Measurements from ENCODE around the gene THAP11. TPM values are rescaled to one million over a fixed set of nuclear protein-coding genes. Genes with fewer than 3 reads are reported as not detected.

The THAP11 gene
- total and polyA plus RNA-seq, 2 of the 13 experiments (the other 11 are each of a cell fraction or from before 2014, with no cell fraction given), result 44.2 to 53.4 TPM

- TF ChIP-seq CC2D1A (CRISPR knock-in tag; IDR thresholded peaks at IDR 0.05) (no peak), CBX2 (IDR thresholded peaks at IDR 0.05; ENCODE audit: low read depth, low read length) (no peak), CBX2 (CRISPR knock-in tag; IDR thresholded peaks at IDR 0.05; ENCODE audit: low read depth) (no peak), ARNT2 (CRISPR knock-in tag; IDR thresholded peaks at IDR 0.05; ENCODE audit: low read depth) (peak; percentile 91), ZNF20 (CRISPR knock-in tag; IDR thresholded peaks at IDR 0.05) (no peak), ZBTB1 (CRISPR knock-in tag; IDR thresholded peaks at IDR 0.05; ENCODE audit: borderline replicate concordance) (no peak), RFX3 (CRISPR knock-in tag; IDR thresholded peaks at IDR 0.05) (no peak; the same call in 1 of the 2 replicates), DRAP1 (CRISPR knock-in tag; IDR thresholded peaks at IDR 0.05) (peak; percentile 51; the same call in 1 of the 2 replicates), CBX1 (IDR thresholded peaks at IDR 0.05; ENCODE audit: low read depth) (peak; percentile 85), NFRKB (IDR thresholded peaks at IDR 0.05) (no peak), ZNF776 (CRISPR knock-in tag; IDR thresholded peaks at IDR 0.05) (peak; percentile 84; the same call in 1 of the 2 replicates), RAD51 (IDR thresholded peaks at IDR 0.05; ENCODE audit: borderline replicate concordance) (no peak), ZSCAN20 (CRISPR knock-in tag; IDR thresholded peaks at IDR 0.05; ENCODE audit: borderline replicate concordance) (peak; percentile 68; the same call in 1 of the 2 replicates), ZNF574 (CRISPR knock-in tag; IDR thresholded peaks at IDR 0.05) (peak; percentile 94), KDM4B (CRISPR knock-in tag; IDR thresholded peaks at IDR 0.05) (peak; percentile 85; the same call in 1 of the 2 replicates), ZZZ3 (CRISPR knock-in tag; IDR thresholded peaks at IDR 0.05; ENCODE audit: borderline replicate concordance) (no peak), PHF20 (CRISPR knock-in tag; IDR thresholded peaks at IDR 0.05) (peak; percentile 96), ZNF878 (CRISPR knock-in tag; IDR thresholded peaks at IDR 0.05) (no peak), SP1 (IDR thresholded peaks at IDR 0.05) (no peak), SP1 (CRISPR knock-in tag; IDR thresholded peaks at IDR 0.05) (peak; percentile 92), NFYC (CRISPR knock-in tag; IDR thresholded peaks at IDR 0.05) (peak; percentile 54), ZNF639 (CRISPR knock-in tag; conservative IDR thresholded peaks at IDR 0.05) (peak; percentile 86), TOE1 (CRISPR knock-in tag; IDR thresholded peaks at IDR 0.05) (no peak), NONO (IDR thresholded peaks at IDR 0.05) (no peak), NONO (CRISPR knock-in tag; conservative IDR thresholded peaks at IDR 0.05) (peak; percentile 99), HDAC2 (CRISPR knock-in tag; IDR thresholded peaks at IDR 0.05) (peak; percentile 72; the same call in 1 of the 2 replicates)
- TF ChIP-seq, protein P1, sequence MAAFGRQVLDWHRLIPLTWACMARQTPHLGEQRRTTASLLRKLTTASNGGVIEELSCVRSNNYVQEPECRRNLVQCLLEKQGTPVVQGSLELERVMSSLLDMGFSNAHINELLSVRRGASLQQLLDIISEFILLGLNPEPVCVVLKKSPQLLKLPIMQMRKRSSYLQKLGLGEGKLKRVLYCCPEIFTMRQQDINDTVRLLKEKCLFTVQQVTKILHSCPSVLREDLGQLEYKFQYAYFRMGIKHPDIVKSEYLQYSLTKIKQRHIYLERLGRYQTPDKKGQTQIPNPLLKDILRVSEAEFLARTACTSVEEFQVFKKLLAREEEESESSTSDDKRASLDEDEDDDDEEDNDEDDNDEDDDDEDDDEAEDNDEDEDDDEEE (CRISPR knock-in tag; IDR thresholded peaks at IDR 0.05), result peak; percentile 81; the same call in 1 of the 2 replicates
These were observed 30.7 kb downstream of the THAP11 start, which contains the start of gene EDC4 (continued) for GRCh38 chr16:67872631-67873434.

Data from HepG2 (cell line).